ENCODE results near the gene PTPRG. TPM values are rescaled to one million over a fixed set of nuclear protein-coding genes. Genes with fewer than 3 reads are reported as not detected.

Gene PTPRG
- total RNA-seq, 4 donors from 2014 or later: 51.9 to 56.8 (median 54.4) TPM

GRCh38 chr3:62128681-62129080 is 567.3 kb downstream of the PTPRG start:
- no peak for DNase-seq (ENCODE audit: extremely low spot score)
- H3K27ac ChIP-seq (replicated peaks in 1 of 4): no peak overlapping the region
- no peaks in the 10 kb centered on the region for H3K9me3 ChIP-seq
- H3K27me3 ChIP-seq: no peaks in the 10 kb centered on the region
- TF ChIP-seq POLR2AphosphoS5 (IDR thresholded peaks at IDR 0.05): no peak
- TF ChIP-seq POLR2A (IDR thresholded peaks at IDR 0.05; ENCODE audit: low read depth): no peak
- TF ChIP-seq CTCF (IDR thresholded peaks at IDR 0.05): no peak
- no peak for TF ChIP-seq EP300 (IDR thresholded peaks at IDR 0.05)
- no peaks in the 10 kb centered on the region for H3K36me3 ChIP-seq
- H3K4me3 ChIP-seq: no peak overlapping the region
- intact Hi-C loops (cut with DNase I): no loop called here
- H3K4me1 ChIP-seq: peaks cover 2 to 22% (median 8%) of the 10 kb centered on the region in 4 donors

- H3K27ac ChIP-seq (replicated peaks in 1 of 4): no peak overlapping the region
- intact Hi-C loops (cut with DNase I): no loop called here
- 69% methylated on average over 2 of the region's 2 CpGs for WGBS
- H3K4me3 ChIP-seq: no peak overlapping the region
- peaks cover 8 to 30% (median 9%) of the 10 kb centered on the region in 4 donors for H3K4me1 ChIP-seq
- TF ChIP-seq POLR2AphosphoS5 (IDR thresholded peaks at IDR 0.05) (no peak), POLR2A (IDR thresholded peaks at IDR 0.05; ENCODE audit: low read depth) (no peak), EP300 (IDR thresholded peaks at IDR 0.05) (no peak), CTCF (IDR thresholded peaks at IDR 0.05) (no peak)
- H3K9me3 ChIP-seq: no peaks in the 10 kb centered on the region
- no peaks in the 10 kb centered on the region for H3K36me3 ChIP-seq
- no peak for DNase-seq (ENCODE audit: extremely low spot score)
- H3K27me3 ChIP-seq: no peaks in the 10 kb centered on the region
Observed at GRCh38 chr3:62131050-62131449, 569.7 kb downstream of the PTPRG start.

GRCh38 chr3:62131620-62132019 is 570.2 kb downstream of the PTPRG start:
- no peaks in the 10 kb centered on the region for H3K27me3 ChIP-seq
- peak overlapping the region in 3 of 4 donors; percentile 36 to 56 (median 45) for H3K27ac ChIP-seq (replicated peaks in 1 of 4)
- H3K9me3 ChIP-seq: no peaks in the 10 kb centered on the region
- no peak for TF ChIP-seq POLR2A (IDR thresholded peaks at IDR 0.05; ENCODE audit: low read depth)
- peak in 1 of 3 experiments; percentile 43 for TF ChIP-seq CTCF (IDR thresholded peaks at IDR 0.05)
- WGBS: 65% methylated on average over 3 of the region's 3 CpGs
- DNase-seq (ENCODE audit: extremely low spot score): no peak
- no peak overlapping the region for H3K4me3 ChIP-seq
- intact Hi-C loops (cut with DNase I): no loop called here
- peaks cover 8 to 30% (median 9%) of the 10 kb centered on the region in 4 donors for H3K4me1 ChIP-seq
- no peaks in the 10 kb centered on the region for H3K36me3 ChIP-seq

GRCh38 chr3:62132027-62132602 is 570.7 kb downstream of the PTPRG start:
- H3K4me1 ChIP-seq: peaks cover 8 to 30% (median 9%) of the 10 kb centered on the region in 4 donors
- WGBS: 68% methylated on average over 3 of the region's 3 CpGs
- H3K9me3 ChIP-seq: no peaks in the 10 kb centered on the region
- H3K27me3 ChIP-seq: no peaks in the 10 kb centered on the region
- TF ChIP-seq POLR2AphosphoS5 (IDR thresholded peaks at IDR 0.05) (peak in 1 of 2 donors; percentile 34), POLR2A (IDR thresholded peaks at IDR 0.05; ENCODE audit: low read depth) (no peak), CTCF (IDR thresholded peaks at IDR 0.05) (no peak)
- H3K36me3 ChIP-seq: no peaks in the 10 kb centered on the region
- intact Hi-C loops (cut with DNase I): no loop called here
- H3K4me3 ChIP-seq: no peak overlapping the region
- DNase-seq (ENCODE audit: extremely low spot score): no peak
- H3K27ac ChIP-seq (replicated peaks in 1 of 4): peak overlapping the region in 3 of 4 donors; percentile 36 to 56 (median 45)

GRCh38 chr3:62133015-62133414 is 571.6 kb downstream of the PTPRG start:
- peaks cover 8 to 30% (median 9%) of the 10 kb centered on the region in 4 donors for H3K4me1 ChIP-seq
- WGBS: 82% methylated on average over 5 of the region's 5 CpGs

More at GRCh38 chr3:62133015-62133414, 571.6 kb downstream of the PTPRG start:
- H3K4me3 ChIP-seq: no peak overlapping the region
- no peaks in the 10 kb centered on the region for H3K9me3 ChIP-seq
- no peak overlapping the region for H3K27ac ChIP-seq (replicated peaks in 1 of 4)
- no peaks in the 10 kb centered on the region for H3K36me3 ChIP-seq
- H3K27me3 ChIP-seq: no peaks in the 10 kb centered on the region
- intact Hi-C loops (cut with DNase I): no loop called here
- no peak for DNase-seq (ENCODE audit: extremely low spot score)
- TF ChIP-seq CTCF (IDR thresholded peaks at IDR 0.05): no peak
- no peak for TF ChIP-seq EP300 (IDR thresholded peaks at IDR 0.05)
- no peak for TF ChIP-seq POLR2AphosphoS5 (IDR thresholded peaks at IDR 0.05)

Data from esophagus muscularis mucosa (tissue), 4 donors.